T-helper 2 cell treated with Interferon-gamma antibody and Interleukin-4, amounts not matched to agents 100 ng/mL and 5 ng/mL, for 36 hours (primary cell): ENCODE data around the gene RIMBP2. TPM values are rescaled to one million over a fixed set of nuclear protein-coding genes. Genes with fewer than 3 reads are reported as not detected.
"Not testable (repeated sequence)": the region's sequence is repeated elsewhere in the genome, so short reads cannot be mapped to it uniquely, and the experiment has no call there.

Source experiments
- intact Hi-C: fragments of 100-400 bp; cut with micrococcal nuclease; formaldehyde crosslinking; loops from one replicate; pipeline ENCODE4 v1.15.1; 2023
- total RNA-seq: library from RNA; stranded (reverse); gene quantifications from 2 replicates; pipeline ENCODE4 v1.2.3, GENCODE V29; 2022

The RIMBP2 gene
- total RNA-seq, 1 donor from 2014 or later = not detected

DNA sequence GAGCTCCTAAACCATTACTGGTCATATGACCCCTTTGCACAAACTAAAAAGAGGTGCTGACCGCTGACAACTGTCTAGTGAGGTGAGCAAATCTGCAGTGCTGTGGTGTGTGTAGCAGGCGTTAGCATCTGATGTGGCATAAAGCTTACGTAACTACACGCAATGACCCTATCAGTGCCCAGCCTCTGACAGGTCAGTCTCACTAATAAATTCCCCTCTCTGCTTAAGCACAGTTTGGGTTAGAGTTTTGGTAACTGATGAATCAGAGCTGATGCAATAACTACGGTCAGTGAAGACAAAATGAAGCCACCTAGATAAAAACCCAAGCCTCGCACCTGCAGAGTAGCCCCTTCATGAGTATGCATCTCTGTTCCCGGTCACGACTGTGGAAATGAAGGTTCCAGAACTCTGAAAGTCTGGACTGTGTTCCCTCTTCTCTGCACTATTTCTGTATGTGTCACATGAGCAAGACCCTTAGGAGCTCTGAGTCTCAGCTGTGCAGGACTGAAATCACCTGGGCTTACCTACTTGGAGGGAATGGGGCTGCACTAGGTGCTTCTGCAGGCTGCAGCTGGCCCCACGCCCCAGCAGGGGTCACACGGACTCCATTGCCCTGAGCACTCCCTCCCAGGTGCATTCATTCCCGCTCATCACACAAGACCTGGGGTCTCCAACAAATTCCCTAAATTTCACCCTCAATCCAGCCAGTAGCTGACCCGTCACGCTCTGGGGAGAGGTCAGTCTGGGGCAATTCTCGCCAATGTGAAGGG, 54.4 kb downstream of the RIMBP2 start:
- intact Hi-C loops = no loop called here

DNA sequence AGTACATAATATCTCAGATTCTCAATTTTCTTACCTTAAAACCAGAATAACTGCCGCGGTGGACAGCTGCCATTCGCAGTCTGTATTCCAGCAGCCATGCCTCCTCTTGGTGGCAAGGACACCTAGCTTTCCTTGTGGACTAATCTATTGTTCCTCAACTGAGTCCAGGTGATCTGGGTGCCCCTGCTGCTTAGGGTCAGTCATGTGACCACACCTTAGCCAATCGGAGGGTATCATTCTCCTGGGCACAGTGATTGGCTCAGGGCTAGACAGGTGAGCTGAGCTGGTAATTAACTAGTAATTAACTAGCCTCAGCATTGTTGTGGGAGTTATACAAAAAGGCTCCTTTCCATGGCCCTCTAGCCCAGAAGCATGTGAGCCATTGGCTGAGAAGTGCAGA, 55.0 kb downstream of the RIMBP2 start:
- intact Hi-C loops = no loop called here

DNA sequence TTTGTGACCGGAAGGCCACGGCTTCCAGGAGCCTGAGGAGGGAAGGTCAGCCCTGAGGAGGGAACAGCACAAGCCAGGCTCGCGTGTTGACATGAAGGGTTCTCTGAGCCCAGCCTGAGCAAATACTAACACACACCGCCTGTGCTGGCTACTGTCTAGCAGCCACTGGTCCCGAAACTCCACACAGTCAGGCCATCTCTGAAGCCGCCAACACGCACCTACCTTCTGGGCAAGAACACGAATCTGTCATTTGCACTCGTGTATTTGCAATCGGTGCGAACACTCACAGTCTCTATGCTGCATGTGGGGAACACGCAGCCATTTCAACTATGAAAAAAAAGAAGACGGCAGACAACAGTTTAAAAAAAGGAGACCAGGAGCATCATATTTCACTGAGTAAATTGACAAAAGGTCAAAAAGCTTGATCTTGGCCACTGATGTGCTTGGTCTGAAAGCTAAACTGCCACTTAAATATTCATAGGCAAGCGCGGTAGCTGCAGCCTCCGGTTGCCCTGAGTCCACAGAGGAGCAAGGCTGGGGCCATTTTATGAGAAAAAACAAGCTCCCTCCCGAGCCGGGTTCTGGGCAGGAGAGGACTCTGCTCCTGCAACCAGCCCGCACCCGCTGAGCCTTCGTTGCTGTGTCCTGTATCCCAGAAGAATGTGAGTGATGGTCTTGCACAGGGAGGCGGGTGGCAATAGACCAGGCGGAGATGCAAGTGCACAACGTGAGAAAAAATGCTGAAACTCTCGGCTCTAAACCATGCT, 57.8 kb downstream of the RIMBP2 start:
- intact Hi-C loops = no loop called here

DNA sequence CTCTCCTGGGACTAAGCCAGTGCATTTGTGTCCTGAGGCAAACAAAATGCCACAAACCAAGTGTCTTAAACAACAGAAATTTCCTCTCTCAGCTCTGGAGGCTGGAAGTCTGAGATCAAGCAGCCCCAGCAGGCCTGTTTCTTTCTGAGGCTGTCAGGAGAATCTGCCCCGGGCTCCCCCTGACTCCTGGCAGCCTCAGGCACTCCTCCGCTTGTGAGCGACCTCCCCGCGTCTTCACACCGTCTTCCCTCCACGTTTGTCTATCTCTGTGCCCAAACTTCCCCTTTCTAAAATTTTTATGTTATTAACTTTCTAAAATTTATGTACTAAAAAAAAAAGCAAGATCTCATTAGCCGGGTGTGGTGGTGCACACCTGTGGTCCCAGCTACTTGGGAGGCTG, 59.7 kb downstream of the RIMBP2 start:
- intact Hi-C loops = no loop called here

DNA sequence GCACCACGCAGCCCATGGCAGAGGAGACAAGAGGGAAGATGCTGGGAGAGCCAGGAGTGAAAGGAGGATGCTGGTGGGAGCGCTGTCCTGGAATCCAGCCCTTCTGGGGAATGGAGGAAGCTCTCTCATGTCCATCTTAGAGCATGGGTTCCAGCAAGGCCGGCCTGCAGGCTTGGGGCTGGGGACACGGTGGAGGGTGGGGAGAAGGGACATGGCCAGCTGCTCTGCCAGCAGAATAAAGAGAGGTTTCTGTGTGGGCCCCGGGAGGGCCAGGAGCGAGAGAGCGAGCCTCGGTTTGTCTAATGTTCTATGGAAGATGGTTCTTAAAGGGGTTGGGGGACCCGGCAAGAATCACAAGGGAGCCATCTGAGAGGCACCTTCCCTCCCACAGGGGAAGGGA, 60.2 kb downstream of the RIMBP2 start:
- intact Hi-C loops = no loop called here

DNA sequence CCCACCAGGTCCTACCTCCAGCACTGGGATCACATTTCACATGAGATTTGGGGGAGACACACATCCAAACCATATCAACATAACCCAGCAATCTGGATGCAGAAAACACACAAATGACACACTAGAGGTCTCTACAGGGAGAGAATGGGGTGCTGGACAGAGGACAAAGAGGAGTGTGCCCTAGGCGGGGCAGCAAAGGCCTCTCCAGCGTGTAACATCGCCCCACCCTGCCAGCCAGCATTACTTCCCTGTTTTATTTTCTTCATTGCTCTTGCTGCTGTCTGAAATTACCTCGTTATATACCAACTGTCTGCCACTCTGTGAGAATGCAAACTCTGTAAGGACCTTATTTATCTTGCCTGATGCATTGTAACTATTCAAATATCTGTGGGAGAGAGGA, 61.1 kb downstream of the RIMBP2 start:
- intact Hi-C loops = no loop called here

GRCh38 chr12:130651188-130651959, 64.7 kb downstream of the RIMBP2 start:
- intact Hi-C loops = no loop called here

GRCh38 chr12:130650131-130650530, 66.0 kb downstream of the RIMBP2 start:
- intact Hi-C loops = no loop called here

DNA sequence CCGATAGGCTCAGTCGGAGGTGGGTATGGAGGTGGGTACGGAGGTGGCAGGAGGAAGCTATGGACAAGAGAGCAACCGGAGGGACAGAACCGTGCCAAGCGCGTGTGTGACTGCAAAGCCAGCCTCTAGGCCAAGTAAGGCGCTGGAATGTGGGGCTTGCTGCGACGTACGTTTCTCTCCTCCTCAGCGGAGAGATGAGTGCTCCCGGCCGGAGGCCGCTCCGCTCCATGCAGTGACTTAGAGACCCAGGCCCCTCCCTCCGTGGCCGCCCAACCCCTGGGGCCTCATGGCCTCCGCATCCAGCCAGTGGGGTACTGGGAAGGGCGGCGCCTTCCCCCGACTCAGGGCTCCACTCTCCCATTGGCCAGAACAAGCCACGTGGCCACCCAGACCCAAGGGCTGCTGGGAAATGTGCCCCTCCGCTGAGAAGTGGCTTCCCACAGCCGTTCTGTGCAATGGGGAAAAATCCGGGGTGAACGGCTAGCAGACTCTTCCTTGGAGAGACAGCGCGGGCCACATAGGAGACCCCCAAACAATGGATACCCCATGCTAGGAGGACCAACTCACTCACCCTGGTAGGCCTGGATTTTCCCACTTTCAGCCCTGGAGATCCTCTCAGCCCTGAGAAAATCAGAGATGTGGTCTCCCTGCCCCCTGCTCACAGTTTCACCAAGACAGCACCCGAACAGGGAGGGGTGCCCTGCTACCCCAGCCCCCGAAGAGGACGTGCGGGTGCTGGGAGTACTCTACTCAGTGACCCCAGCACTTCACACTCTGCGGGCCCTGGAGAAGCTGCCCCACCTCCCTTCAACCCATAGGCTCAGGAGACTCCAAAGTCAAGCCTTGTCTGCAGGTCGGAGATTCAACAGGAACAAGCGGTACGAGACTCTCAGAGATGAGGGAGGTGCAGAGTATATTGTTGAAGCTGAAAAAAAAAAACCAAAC, 66.7 kb downstream of the RIMBP2 start:
- intact Hi-C loops = no loop called here

DNA sequence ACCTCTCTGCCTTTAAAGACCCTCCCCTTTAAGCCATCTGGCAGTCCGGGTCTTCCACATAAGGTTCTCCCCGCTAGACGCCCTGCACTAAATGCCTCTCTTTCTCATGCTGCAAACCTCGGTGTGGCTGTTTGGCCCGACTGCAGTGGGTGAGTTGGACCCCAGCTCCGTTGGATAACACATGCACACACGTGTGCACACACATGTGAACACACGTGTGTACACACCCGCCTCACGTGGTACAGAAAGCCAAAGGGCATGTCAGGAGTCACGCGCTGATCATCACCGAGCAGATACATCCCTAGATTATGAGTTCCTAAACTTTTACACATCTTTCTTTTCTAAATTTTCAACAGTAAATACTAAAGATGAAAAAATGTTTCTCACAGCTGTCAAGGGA, 68.3 kb downstream of the RIMBP2 start:
- intact Hi-C loops = no loop called here

DNA sequence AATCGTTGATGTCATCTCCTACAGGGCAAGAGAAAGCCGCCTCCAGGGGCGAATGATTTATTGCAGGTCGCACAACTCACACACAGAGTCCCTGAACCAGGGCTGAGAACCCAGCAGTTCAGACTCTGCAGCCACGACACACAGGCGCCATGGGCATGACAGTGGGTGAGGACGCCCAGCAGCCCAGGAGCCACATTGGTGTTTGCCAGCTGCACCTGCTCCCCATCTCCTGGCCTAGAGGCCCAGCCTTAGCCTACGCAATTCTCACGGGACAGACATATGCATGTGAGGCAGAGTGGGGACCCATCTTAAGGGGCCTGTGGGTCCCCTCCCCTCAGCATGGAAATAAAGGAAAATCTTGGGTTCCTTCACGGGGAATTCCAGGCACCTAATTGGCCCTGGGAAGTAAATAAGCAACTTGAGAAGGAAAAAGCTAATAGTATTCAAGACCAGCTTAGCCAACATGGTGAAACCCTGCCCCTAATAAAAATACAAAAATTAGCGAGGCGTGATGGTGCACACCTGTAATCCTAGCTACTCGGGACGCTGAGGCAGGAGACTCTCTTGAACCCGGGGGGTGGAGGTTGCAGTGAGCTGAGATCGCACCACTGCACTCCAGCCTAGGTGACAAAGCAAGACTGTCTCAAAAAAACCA, 69.3 kb downstream of the RIMBP2 start:
- intact Hi-C loops = no loop called here

DNA sequence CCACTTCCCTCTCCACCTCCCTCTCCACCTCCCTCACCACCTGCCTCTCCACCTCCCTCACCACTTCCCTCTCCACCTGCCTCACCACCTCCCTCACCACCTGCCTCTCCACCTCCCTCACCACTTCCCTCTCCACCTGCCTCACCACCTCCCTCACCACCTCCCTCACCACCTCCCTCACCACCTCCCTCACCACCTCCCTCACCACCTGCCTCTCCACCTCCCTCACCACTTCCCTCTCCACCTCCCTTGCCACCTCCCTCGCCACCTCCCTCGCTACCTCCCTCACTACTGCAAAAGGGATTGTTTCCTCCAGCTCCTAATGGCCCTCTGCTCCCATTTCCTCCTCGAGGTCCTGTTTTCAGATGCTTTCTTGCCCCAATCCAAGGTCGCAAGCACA, 69.9 kb downstream of the RIMBP2 start:
- intact Hi-C loops = not testable (repeated sequence)

GRCh38 chr12:130645751-130646150, 70.3 kb downstream of the RIMBP2 start:
- intact Hi-C loops = no loop called here

- intact Hi-C loops = no loop called here
Observed at GRCh38 chr12:130644566-130644965, 71.5 kb downstream of the RIMBP2 start.

- intact Hi-C loops = no loop called here
Observed at GRCh38 chr12:130644146-130644545, 72.0 kb downstream of the RIMBP2 start.

DNA sequence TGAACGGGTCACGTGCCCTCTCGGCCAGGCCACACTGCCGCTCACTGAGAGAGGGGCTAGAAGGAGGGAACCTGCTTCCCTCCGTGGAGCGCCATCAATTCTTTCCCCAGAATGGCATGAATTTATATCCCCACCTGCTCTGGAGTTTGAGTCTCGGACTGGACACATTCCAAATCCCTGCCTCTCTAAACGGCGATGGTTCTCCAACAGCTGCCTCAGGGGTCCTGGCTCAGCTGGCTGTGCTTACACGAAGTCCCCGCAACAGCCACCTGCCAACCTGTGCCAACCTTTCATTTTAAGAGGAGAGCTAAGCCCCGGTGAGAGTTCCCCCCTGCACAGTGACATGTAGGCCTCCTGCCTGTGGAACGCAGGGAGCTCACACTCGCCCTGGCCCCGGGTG, 73.2 kb downstream of the RIMBP2 start:
- intact Hi-C loops = no loop called here

GRCh38 chr12:130641533-130642184, 74.4 kb downstream of the RIMBP2 start:
- intact Hi-C loops = no loop called here

GRCh38 chr12:130640901-130641300, 75.2 kb downstream of the RIMBP2 start:
- intact Hi-C loops = no loop called here

DNA sequence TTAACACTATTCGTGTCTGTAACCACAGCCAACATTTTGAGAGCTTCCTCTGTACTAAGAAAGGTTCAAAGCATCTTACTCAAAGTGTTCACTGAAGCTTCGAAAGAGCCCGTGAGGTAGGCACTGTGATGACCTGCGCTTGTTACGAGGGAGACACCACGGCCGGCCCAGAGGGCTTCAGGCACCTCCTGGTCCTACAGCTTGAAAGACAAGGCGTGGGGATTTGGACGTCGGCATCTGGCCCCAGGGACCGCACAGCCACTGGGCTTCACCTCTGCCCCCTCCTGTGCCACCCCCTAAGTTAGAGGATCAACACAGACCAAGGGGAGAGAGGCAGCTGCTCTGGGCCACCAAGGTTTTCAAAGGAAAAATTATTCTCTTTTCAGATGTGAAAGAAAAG, 75.6 kb downstream of the RIMBP2 start:
- intact Hi-C loops = no loop called here
